ENCODE results near the gene CNIH4.
"Not testable (repeated sequence)": the region's sequence is repeated elsewhere in the genome, so short reads cannot be mapped to it uniquely, and the experiment has no call there.

The CNIH4 gene

DNA sequence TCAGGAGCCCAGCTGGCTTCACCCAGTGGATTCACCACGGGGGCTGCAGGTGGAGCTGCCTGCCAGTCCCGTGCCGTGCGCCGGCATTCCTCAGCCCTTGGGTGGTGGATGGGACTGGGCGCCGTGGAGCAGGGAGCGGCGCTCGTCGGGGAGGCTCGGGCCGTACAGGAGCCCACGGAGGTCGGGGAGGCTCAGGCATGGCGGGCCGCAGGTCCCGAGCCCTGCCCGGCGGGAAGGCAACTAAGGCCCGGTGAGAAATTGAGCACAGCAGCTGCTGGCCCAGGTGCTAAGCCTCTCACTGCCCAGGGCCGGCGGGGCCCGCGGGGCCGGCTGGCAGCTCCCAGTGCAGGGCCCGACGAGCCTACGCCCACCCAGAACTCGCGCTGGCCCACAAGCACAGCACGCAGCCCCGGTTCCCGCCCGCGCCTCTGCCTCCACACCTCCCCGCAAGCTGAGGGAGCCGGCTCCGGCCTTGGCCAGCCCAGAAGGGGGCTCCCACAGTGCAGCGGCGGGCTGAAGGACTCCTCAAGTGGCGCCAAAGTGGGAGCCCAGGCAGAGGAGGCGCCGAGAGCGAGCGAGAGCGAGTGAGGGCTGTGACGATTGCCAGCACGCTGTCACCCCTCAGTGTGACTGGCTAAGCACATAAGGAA lies 4.1 kb upstream of the CNIH4 start:
- H4K8ac ChIP-seq (ENCODE audit: low read depth, low read length); H3K9me3 ChIP-seq (ENCODE audit: insufficient read depth, low read depth, low read length); H4K12ac ChIP-seq (ENCODE audit: low read depth, low read length); H3K14ac ChIP-seq (ENCODE audit: low read length); H3K9ac ChIP-seq (ENCODE audit: low read length); H3K79me1 ChIP-seq (ENCODE audit: low read length); H3K4me3 ChIP-seq (ENCODE audit: low read depth, low read length); H3K27me3 ChIP-seq (ENCODE audit: insufficient read depth, low read length); H3K18ac ChIP-seq (ENCODE audit: low read length); H2BK5ac ChIP-seq (ENCODE audit: low read depth, low read length, poor library complexity); H2BK12ac ChIP-seq (ENCODE audit: low read length); H2AK5ac ChIP-seq (ENCODE audit: low read length); H3K4me2 ChIP-seq (ENCODE audit: low read length); H4K91ac ChIP-seq (ENCODE audit: low read depth, low read length); H3K36me3 ChIP-seq (ENCODE audit: control insufficient read depth in 1 of 2, insufficient read depth in 2 of 2, low read length in 2 of 2); H3K4me1 ChIP-seq (ENCODE audit: control insufficient read depth in 1 of 2, insufficient read depth in 2 of 2, low read length in 2 of 2); H2BK120ac ChIP-seq (ENCODE audit: insufficient read depth, low read length, poor library complexity); DNase-seq; H3K27ac ChIP-seq (ENCODE audit: low read depth, low read length); H3K79me2 ChIP-seq (ENCODE audit: control insufficient read depth, insufficient read depth, low read length, poor library complexity); H2AFZ ChIP-seq (ENCODE audit: insufficient read depth, low read length, poor library complexity); H3K4ac ChIP-seq (ENCODE audit: low read depth, low read length); H3K23ac ChIP-seq (ENCODE audit: low read length): not testable (repeated sequence)
- WGBS (ENCODE audit: extremely low coverage, insufficient coverage, insufficient read length), result no CpG with 5 or more reads among the region's 49 CpGs

DNA sequence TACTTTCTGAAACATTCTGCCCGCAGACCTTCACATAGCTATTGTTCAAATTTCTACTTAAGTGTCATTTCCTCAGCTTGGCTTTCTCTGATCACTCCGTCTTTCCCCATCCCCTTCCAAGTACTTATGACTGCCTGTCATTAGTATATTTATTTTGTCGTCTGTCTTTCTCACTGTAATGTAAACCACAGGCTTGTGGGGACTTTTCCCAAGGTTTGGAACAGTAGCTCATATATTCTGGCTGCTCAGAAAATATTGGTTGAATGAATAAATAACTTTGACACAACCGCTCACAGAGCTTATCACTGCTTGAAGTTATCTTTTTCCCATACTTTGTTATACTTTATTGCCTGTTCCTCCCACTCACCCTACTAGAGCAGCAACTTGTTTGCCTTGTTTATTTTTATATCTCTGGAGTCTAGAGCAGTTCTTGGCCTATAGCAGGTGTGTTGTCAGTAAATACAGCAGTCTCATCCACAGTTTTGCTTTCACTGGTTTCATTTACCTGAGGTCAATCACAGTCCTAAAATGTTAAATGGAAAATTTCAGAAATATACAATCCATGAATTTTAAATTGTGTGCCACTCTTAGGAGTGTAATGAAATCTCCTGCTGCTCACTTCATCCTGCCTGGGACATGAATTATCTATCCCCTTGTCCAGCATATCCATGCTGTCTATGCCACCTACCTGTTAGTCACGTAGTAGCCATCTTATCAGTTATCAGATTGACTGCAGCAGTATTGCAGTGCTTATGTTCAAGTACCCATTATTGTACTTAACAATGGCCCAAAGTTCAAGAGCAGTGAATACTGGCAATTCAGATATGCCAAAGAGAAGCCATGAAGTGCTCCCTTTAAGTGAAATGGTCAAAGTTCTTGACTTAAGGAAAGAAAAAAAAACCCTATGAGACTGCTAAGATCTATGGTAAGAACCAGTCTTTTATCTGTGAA lies 2.4 kb upstream of the CNIH4 start:
- Histone ChIP-seq H3K79me2 (ENCODE audit: control insufficient read depth, insufficient read depth, low read length, poor library complexity) (peaks cover 5% of the 10 kb centered on the region), H2AK5ac (ENCODE audit: low read length) (no peak overlapping the region), H2BK12ac (ENCODE audit: low read length) (no peak overlapping the region), H3K23ac (ENCODE audit: low read length) (no peak overlapping the region), H3K27me3 (ENCODE audit: insufficient read depth, low read length) (no peaks in the 10 kb centered on the region), H3K4me2 (ENCODE audit: low read length) (no peak overlapping the region), H2AFZ (ENCODE audit: insufficient read depth, low read length, poor library complexity) (no peak overlapping the region), H3K9ac (ENCODE audit: low read length) (no peak overlapping the region), H3K27ac (ENCODE audit: low read depth, low read length) (no peak overlapping the region), H3K36me3 (ENCODE audit: control insufficient read depth in 1 of 2, insufficient read depth in 2 of 2, low read length in 2 of 2) (no peaks in the 10 kb centered on the region), H3K79me1 (ENCODE audit: low read length) (peaks cover 6% of the 10 kb centered on the region), H3K4ac (ENCODE audit: low read depth, low read length) (no peak overlapping the region), H2BK120ac (ENCODE audit: insufficient read depth, low read length, poor library complexity) (no peak overlapping the region), H3K9me3 (ENCODE audit: insufficient read depth, low read depth, low read length) (peaks cover 4% of the 10 kb centered on the region), H4K8ac (ENCODE audit: low read depth, low read length) (no peak overlapping the region), H3K4me3 (ENCODE audit: low read depth, low read length) (no peak overlapping the region), H3K14ac (ENCODE audit: low read length) (no peak overlapping the region), H3K4me1 (ENCODE audit: control insufficient read depth in 1 of 2, insufficient read depth in 2 of 2, low read length in 2 of 2) (no peaks in the 10 kb centered on the region), H4K12ac (ENCODE audit: low read depth, low read length) (no peak overlapping the region), H2BK5ac (ENCODE audit: low read depth, low read length, poor library complexity) (no peak overlapping the region), H3K18ac (ENCODE audit: low read length) (no peak overlapping the region), H4K91ac (ENCODE audit: low read depth, low read length) (no peak overlapping the region)
- DNase-seq, result no peak
- WGBS (ENCODE audit: extremely low coverage, insufficient coverage, insufficient read length), result no CpG with 5 or more reads among the region's 5 CpGs

DNA sequence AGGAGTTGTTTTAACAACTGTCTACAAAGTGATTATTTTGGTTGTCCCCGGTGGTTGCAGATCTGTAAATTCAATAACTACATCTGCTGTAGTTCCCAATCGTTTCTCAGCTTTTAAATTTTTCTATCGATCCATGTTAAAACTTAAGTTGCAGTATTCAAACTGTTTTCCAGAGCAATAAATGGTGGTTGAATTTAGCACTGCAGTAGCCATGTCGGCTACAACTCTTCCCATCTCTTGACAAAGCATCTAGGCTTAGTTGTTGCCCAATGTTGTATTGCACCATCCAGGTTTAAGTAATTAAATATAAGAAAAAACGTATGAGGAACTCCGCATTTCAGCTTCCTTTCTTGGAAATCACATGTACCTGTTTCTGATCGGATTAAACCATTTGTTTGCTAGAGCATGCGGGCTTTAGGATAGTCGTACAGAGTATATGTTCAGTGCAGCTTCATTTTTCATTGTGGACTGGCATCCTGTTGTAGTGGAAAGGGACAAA lies 996 bp downstream of the CNIH4 start:
- peaks cover 6% of the 10 kb centered on the region for H3K79me1 ChIP-seq (ENCODE audit: low read length)
- no peaks in the 10 kb centered on the region for H3K27me3 ChIP-seq (ENCODE audit: insufficient read depth, low read length)
- no peak overlapping the region for H2BK120ac ChIP-seq (ENCODE audit: insufficient read depth, low read length, poor library complexity)
- no peak overlapping the region for H2BK5ac ChIP-seq (ENCODE audit: low read depth, low read length, poor library complexity)
- no peak overlapping the region for H2AK5ac ChIP-seq (ENCODE audit: low read length)
- peaks cover 0 to 5% of the 10 kb centered on the region in 2 experiments for H3K36me3 ChIP-seq (ENCODE audit: control insufficient read depth in 1 of 2, insufficient read depth in 2 of 2, low read length in 2 of 2)
- H3K4me2 ChIP-seq (ENCODE audit: low read length), result peak overlapping the region; percentile 79
- H4K91ac ChIP-seq (ENCODE audit: low read depth, low read length), result no peak overlapping the region
- no peaks in the 10 kb centered on the region for H3K4me1 ChIP-seq (ENCODE audit: control insufficient read depth in 1 of 2, insufficient read depth in 2 of 2, low read length in 2 of 2)
- H3K14ac ChIP-seq (ENCODE audit: low read length), result no peak overlapping the region
- WGBS (ENCODE audit: extremely low coverage, insufficient coverage, insufficient read length), result no CpG with 5 or more reads among the region's 9 CpGs
- peak in 1 of 2 donors; percentile 65 for DNase-seq
- peak overlapping the region; percentile 97 for H3K4me3 ChIP-seq (ENCODE audit: low read depth, low read length)
- no peak overlapping the region for H2AFZ ChIP-seq (ENCODE audit: insufficient read depth, low read length, poor library complexity)
- peak overlapping the region; percentile 76 for H3K4ac ChIP-seq (ENCODE audit: low read depth, low read length)
- H4K8ac ChIP-seq (ENCODE audit: low read depth, low read length), result no peak overlapping the region
- peaks cover 7% of the 10 kb centered on the region for H3K79me2 ChIP-seq (ENCODE audit: control insufficient read depth, insufficient read depth, low read length, poor library complexity)
- no peak overlapping the region for H2BK12ac ChIP-seq (ENCODE audit: low read length)
- no peak overlapping the region for H3K23ac ChIP-seq (ENCODE audit: low read length)
- H3K18ac ChIP-seq (ENCODE audit: low read length), result no peak overlapping the region
- peak overlapping the region; percentile 82 for H3K9ac ChIP-seq (ENCODE audit: low read length)
- no peak overlapping the region for H3K27ac ChIP-seq (ENCODE audit: low read depth, low read length)
- no peak overlapping the region for H4K12ac ChIP-seq (ENCODE audit: low read depth, low read length)
- peaks cover 2% of the 10 kb centered on the region for H3K9me3 ChIP-seq (ENCODE audit: insufficient read depth, low read depth, low read length)

DNA sequence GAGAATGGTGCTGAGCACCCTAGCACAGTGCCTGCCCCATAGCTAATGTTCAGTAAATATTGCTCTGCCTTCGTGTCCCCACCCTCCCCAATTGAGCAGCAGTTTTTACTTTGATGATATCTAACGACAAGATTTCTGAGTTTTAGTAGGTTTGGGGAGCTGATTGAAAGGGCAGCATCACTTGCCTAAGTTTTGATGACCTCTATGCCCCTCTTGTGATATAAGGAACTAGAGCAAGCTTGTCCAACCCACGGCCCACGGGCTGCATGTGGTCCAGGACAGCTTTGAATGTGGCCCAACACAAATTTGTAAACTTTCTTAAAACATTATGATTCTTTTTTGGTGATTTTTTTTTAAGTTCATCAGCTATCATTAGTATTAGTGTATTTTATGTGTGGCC lies 1.6 kb downstream of the CNIH4 start:
- Histone ChIP-seq H3K4me1 (ENCODE audit: control insufficient read depth in 1 of 2, insufficient read depth in 2 of 2, low read length in 2 of 2) (no peaks in the 10 kb centered on the region), H3K36me3 (ENCODE audit: control insufficient read depth in 1 of 2, insufficient read depth in 2 of 2, low read length in 2 of 2) (peaks cover 0 to 5% of the 10 kb centered on the region in 2 experiments), H2BK5ac (ENCODE audit: low read depth, low read length, poor library complexity) (no peak overlapping the region), H4K91ac (ENCODE audit: low read depth, low read length) (no peak overlapping the region), H3K14ac (ENCODE audit: low read length) (no peak overlapping the region), H3K79me2 (ENCODE audit: control insufficient read depth, insufficient read depth, low read length, poor library complexity) (peaks cover 7% of the 10 kb centered on the region), H2AFZ (ENCODE audit: insufficient read depth, low read length, poor library complexity) (no peak overlapping the region), H3K79me1 (ENCODE audit: low read length) (peaks cover 6% of the 10 kb centered on the region), H3K9me3 (ENCODE audit: insufficient read depth, low read depth, low read length) (no peaks in the 10 kb centered on the region), H3K27ac (ENCODE audit: low read depth, low read length) (no peak overlapping the region), H3K4ac (ENCODE audit: low read depth, low read length) (peak overlapping the region; percentile 3), H2AK5ac (ENCODE audit: low read length) (no peak overlapping the region), H3K4me3 (ENCODE audit: low read depth, low read length) (no peak overlapping the region), H3K9ac (ENCODE audit: low read length) (no peak overlapping the region), H2BK12ac (ENCODE audit: low read length) (no peak overlapping the region), H2BK120ac (ENCODE audit: insufficient read depth, low read length, poor library complexity) (no peak overlapping the region), H3K18ac (ENCODE audit: low read length) (no peak overlapping the region), H3K27me3 (ENCODE audit: insufficient read depth, low read length) (no peaks in the 10 kb centered on the region), H3K23ac (ENCODE audit: low read length) (no peak overlapping the region), H3K4me2 (ENCODE audit: low read length) (peak overlapping the region; percentile 79), H4K8ac (ENCODE audit: low read depth, low read length) (no peak overlapping the region), H4K12ac (ENCODE audit: low read depth, low read length) (no peak overlapping the region)
- no peak for DNase-seq
- no CpG with 5 or more reads among the region's 4 CpGs for WGBS (ENCODE audit: extremely low coverage, insufficient coverage, insufficient read length)
